ENCODE data around the gene ORMDL2. TPM values are rescaled to one million over a fixed set of nuclear protein-coding genes. Genes with fewer than 3 reads are reported as not detected.

The ORMDL2 gene
- total and polyA plus RNA-seq, 10 of the 15 experiments (the other 5 are each of a cell fraction or from before 2014, with no cell fraction given): 15.0 to 135 (median 33.9) TPM

- in situ Hi-C loops (cut with MboI): no loop called here
- Histone ChIP-seq H3K9me3 (replicated peaks; ENCODE audit: control insufficient read depth, insufficient read depth, low read length) (no peaks in the 10 kb centered on the region), H2AFZ (ENCODE audit: control insufficient read depth, low read depth, low read length) (no peak overlapping the region), H3K4me3 (no peak overlapping the region), H3K27me3 (replicated peaks in 1 of 2; ENCODE audit: control insufficient read depth in 2 of 2, insufficient read depth in 2 of 2, low read length in 1 of 2) (no peaks in the 10 kb centered on the region), H3K36me3 (ENCODE audit: control insufficient read depth in 2 of 2, insufficient read depth in 2 of 2, low read length in 1 of 2) (peaks cover 5 to 25% of the 10 kb centered on the region in 2 experiments), H3K9ac (ENCODE audit: control insufficient read depth, insufficient read depth, low read length) (no peak overlapping the region), H3K4me2 (ENCODE audit: control insufficient read depth, insufficient read depth) (no peak overlapping the region), H4K20me1 (ENCODE audit: control insufficient read depth, insufficient read depth) (no peaks in the 10 kb centered on the region), H3K79me2 (ENCODE audit: control insufficient read depth, insufficient read depth, low read length) (peaks cover 42% of the 10 kb centered on the region), H3K4me1 (ENCODE audit: control insufficient read depth, insufficient read depth, low read length) (peaks cover 19% of the 10 kb centered on the region; the same call in 1 of the 2 replicates), H3K27ac (ENCODE audit: control insufficient read depth, insufficient read depth) (no peak overlapping the region)
- intact Hi-C loops (cut with micrococcal nuclease; ENCODE audit: unreplicated experiment): no loop called here
- no peak for FAIRE-seq
- no peak for ATAC-seq
- BruUV-seq (replicated peaks): no TSS peak
- DNase-seq (ENCODE audit: low read depth, low spot score): no peak
- ChIA-PET SMC1A (ENCODE audit: uncharacterized antibody, unreplicated experiment) (interaction anchor here (0.6 to 1.9 kb wide), 7 partner anchors 11 to 117 kb away, joined by 3 to 4 read pairs (median 4); no protein-coding TSS in a partner anchor), RAD21 (ENCODE audit: unreplicated experiment) (interaction anchor here (1.2 to 1.3 kb wide), 2 partner anchors 76 to 85 kb away, joined by 4 to 7 read pairs; no protein-coding TSS in a partner anchor), POLR2A (interaction anchor here (0.5 to 2.0 kb wide), 9 partner anchors 8 to 1284 kb away, joined by 3 to 8 read pairs (median 4); partner anchors contain the start of gene SUOX), CTCF (interaction anchor here (0.7 to 3.2 kb wide), 8 partner anchors 10 to 307 kb away, joined by 3 to 17 read pairs (median 3); no protein-coding TSS in a partner anchor)
- WGBS (ENCODE audit: insufficient coverage, insufficient replicate concordance, low lambda C conversion rate, missing lambda C conversion rate): 78% methylated on average over 4 of the region's 4 CpGs
- TF ChIP-seq CREM (IDR thresholded peaks at IDR 0.05; ENCODE audit: low read depth) (no peak), FOS (IDR thresholded peaks at IDR 0.05; ENCODE audit: borderline replicate concordance, extremely low read depth, insufficient read length) (no peak), JUND (IDR thresholded peaks at IDR 0.05; ENCODE audit: low read depth, low read length) (no peak), PAX8 (IDR thresholded peaks at IDR 0.05) (no peak), CTCF (IDR thresholded peaks at IDR 0.05 in 2 of 3, conservative IDR thresholded peaks at IDR 0.05 in 1 of 3; ENCODE audit: control insufficient read depth in 2 of 3, extremely low read depth in 1 of 3, insufficient read depth in 1 of 3, low read depth in 3 of 3, low read length in 3 of 3) (no peak), PRDM15 (CRISPR knock-in tag; IDR thresholded peaks at IDR 0.05) (no peak), KLF5 (IDR thresholded peaks at IDR 0.05; ENCODE audit: partially characterized antibody) (no peak), RELA (IDR thresholded peaks at IDR 0.05; ENCODE audit: borderline replicate concordance, partially characterized antibody) (no peak)
These were observed 5.6 kb downstream of the ORMDL2 start for GRCh38 chr12:55823419-55823818.

All from GM12878 (cell line).